Central memory CD8-positive, alpha-beta T cell (primary cell): ENCODE data around the gene TSPYL2.

ENCODE experiments used
- ATAC-seq: fragments of 150-1000 bp; cut with Tn5 transposase; replicated peaks from 2 replicates; pipeline ENCODE4 v1.10.0; 2022; ENCODE audit warnings: mild to moderate bottlenecking, moderate FRiP score, moderate number of reproducible peaks; ENCODE audit not compliant: poor library complexity, severe bottlenecking; ENCODE audit errors: extremely low read depth
- DNase-seq, 2 donors: peaks; one replicate each; pipeline ENCODE4 v3.0.0; 2021; ENCODE audit warnings: low spot score in 2 of 2
- H3K27ac Mint-ChIP-seq: one replicate; pipeline ENCODE4 v1.8.0; 2022; ENCODE audit warnings: low read depth, mild to moderate bottlenecking, moderate library complexity, mixed read lengths
- H3K27me3 Mint-ChIP-seq: one replicate; pipeline ENCODE4 v1.8.0; 2022; ENCODE audit warnings: mixed read lengths
- H3K36me3 Mint-ChIP-seq: one replicate; pipeline ENCODE4 v1.8.0; 2022; ENCODE audit warnings: mild to moderate bottlenecking, moderate library complexity, mixed read lengths; ENCODE audit not compliant: insufficient read depth
- H3K4me1 Mint-ChIP-seq: one replicate; pipeline ENCODE4 v1.8.0; 2022; ENCODE audit warnings: mixed read lengths
- H3K4me3 Mint-ChIP-seq: one replicate; pipeline ENCODE4 v1.8.0; 2022; ENCODE audit warnings: mild to moderate bottlenecking, moderate library complexity, mixed read lengths
- H3K9me3 Mint-ChIP-seq: one replicate; pipeline ENCODE4 v1.8.0; 2022; ENCODE audit warnings: mixed read lengths

Gene TSPYL2

DNA sequence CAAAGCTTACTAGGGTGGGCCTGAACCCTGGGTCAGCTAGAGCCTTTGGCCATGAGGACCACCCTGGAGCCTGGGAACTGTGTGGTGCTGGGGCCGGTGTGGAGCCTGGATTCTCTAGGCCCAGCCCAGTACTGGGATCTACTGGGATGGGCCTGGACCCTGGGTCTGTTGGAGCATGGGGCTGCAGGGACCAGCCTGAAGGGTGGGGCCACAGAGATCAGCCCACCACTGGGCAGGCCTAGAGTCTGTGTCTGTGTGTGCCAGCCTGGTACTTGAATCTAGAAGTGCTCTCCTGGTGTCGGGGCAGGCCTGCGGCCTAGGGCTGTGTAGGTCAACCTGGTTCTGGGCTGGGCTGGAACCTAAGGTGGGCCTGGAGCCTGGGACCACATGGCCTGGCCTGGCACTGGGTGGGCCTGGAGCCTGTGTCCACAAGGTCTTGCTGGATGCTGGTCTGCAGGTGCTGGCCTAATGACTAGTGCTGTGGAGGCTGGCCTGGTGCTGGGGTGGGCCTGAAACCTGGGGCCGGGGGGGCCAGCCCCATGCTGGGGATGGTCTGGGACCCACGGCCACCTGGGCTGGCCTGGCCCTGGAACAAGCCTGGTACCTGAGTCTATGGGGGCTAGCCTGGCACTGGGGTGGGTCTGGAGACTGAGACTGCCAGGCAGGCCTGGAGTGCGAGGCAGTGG lies 32.8 kb downstream of the TSPYL2 start:
- H3K27ac Mint-ChIP-seq, result no peak overlapping the region
- H3K4me1 Mint-ChIP-seq, result peaks cover 12% of the 10 kb centered on the region
- ATAC-seq (no peak), DNase-seq (no peak)
- no peaks in the 10 kb centered on the region for H3K9me3 Mint-ChIP-seq
- H3K4me3 Mint-ChIP-seq, result no peak overlapping the region
- no peaks in the 10 kb centered on the region for H3K27me3 Mint-ChIP-seq
- peaks cover 7% of the 10 kb centered on the region for H3K36me3 Mint-ChIP-seq

DNA sequence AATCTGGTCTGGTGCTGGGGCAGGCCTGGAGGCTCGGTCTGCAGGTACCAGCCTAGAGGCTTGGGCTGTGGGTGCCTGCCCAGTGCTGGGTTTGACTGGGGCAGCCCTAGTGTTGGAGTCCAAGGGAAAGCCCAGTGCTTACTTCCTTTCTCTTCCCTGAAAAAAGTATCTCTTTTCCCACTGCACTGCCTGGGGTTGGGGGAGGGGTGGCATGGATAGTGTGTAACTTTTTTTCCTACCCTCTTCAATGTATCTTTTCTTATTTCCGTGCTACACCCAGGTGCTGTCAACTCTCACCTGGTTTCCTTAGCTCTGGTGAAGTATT lies 33.3 kb downstream of the TSPYL2 start:
- peaks cover 6% of the 10 kb centered on the region for H3K36me3 Mint-ChIP-seq
- H3K4me1 Mint-ChIP-seq, result peaks cover 12% of the 10 kb centered on the region
- no peaks in the 10 kb centered on the region for H3K9me3 Mint-ChIP-seq
- ATAC-seq, result no peak
- H3K4me3 Mint-ChIP-seq, result no peak overlapping the region
- H3K27me3 Mint-ChIP-seq, result no peaks in the 10 kb centered on the region
- no peak overlapping the region for H3K27ac Mint-ChIP-seq
- DNase-seq, result no peak

DNA sequence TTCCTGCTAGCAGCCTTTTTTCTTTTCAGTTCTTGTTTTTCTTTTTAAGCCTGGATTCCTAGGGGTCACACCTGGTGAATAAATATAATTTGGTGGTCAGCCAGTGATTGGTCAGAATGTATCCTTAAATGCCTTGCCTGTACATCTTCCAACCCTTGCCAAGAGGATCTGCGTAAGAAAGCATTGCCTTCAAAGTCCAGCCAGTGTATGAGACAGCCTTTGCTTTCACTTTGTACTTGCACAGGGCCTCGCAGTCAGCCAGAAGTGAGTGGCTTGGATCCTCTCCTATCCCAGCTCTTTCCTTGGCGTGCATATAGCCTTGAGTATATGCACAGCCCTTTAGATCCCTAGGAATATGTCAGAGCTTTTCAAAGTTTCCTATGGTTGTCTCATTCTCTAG lies 33.9 kb downstream of the TSPYL2 start:
- no peaks in the 10 kb centered on the region for H3K9me3 Mint-ChIP-seq
- peaks cover 12% of the 10 kb centered on the region for H3K4me1 Mint-ChIP-seq
- no peak for ATAC-seq
- H3K36me3 Mint-ChIP-seq, result peaks cover 6% of the 10 kb centered on the region
- no peak for DNase-seq
- no peak overlapping the region for H3K4me3 Mint-ChIP-seq
- no peaks in the 10 kb centered on the region for H3K27me3 Mint-ChIP-seq
- H3K27ac Mint-ChIP-seq, result no peak overlapping the region

DNA sequence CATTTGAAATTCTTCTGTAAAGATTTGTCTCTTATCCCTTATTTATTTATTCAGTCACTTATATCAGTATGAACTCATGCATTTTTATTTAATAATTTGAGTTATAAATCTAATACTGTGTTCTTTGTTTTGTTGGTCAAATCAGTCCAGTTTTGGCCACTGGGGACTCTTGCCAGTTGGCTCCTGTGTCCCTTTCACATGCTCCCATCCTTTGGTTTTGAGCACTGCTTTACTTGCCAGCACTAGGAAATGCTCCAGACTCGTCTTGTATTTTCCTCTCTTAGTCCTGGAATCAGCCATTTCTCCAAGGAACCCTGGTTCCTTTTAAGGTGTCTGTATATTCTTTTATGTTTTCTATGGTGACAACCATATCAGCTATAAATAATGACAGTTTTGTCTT lies 39.8 kb downstream of the TSPYL2 start:
- DNase-seq, result no peak
- H3K27me3 Mint-ChIP-seq, result no peaks in the 10 kb centered on the region
- no peak overlapping the region for H3K27ac Mint-ChIP-seq

DNA sequence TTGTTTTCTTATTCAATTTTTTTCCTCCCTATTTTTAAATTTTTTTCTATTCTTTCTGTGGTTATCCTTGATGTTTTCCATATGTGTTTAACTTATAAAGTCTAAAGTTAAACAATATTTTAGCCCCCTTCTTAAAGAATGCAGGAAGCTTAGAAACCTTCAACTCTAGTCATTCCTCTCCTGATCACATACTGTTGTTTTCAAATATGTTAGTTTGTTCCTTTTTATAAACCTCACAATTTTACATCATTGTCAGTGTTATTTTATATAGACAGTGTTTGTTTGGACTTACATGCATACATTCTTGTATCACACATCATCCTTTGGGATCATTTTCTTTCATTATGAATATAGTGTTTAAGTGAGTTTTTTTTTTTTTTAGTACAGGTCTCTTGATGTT lies 43.3 kb downstream of the TSPYL2 start:
- no peak for ATAC-seq
- peaks cover 5% of the 10 kb centered on the region for H3K9me3 Mint-ChIP-seq
- H3K4me1 Mint-ChIP-seq, result peaks cover 30% of the 10 kb centered on the region
- H3K36me3 Mint-ChIP-seq, result peaks cover 4% of the 10 kb centered on the region
- H3K27ac Mint-ChIP-seq, result peak overlapping the region; percentile 85
- no peaks in the 10 kb centered on the region for H3K27me3 Mint-ChIP-seq
- no peak for DNase-seq
- H3K4me3 Mint-ChIP-seq, result no peak overlapping the region

More for the DNA sequence above, 39.8 kb downstream of the TSPYL2 start:
- Mint-ChIP-seq H3K4me3 (no peak overlapping the region), H3K36me3 (peaks cover 2% of the 10 kb centered on the region), H3K9me3 (peaks cover 4% of the 10 kb centered on the region), H3K4me1 (peaks cover 28% of the 10 kb centered on the region)
- ATAC-seq, result no peak

DNA sequence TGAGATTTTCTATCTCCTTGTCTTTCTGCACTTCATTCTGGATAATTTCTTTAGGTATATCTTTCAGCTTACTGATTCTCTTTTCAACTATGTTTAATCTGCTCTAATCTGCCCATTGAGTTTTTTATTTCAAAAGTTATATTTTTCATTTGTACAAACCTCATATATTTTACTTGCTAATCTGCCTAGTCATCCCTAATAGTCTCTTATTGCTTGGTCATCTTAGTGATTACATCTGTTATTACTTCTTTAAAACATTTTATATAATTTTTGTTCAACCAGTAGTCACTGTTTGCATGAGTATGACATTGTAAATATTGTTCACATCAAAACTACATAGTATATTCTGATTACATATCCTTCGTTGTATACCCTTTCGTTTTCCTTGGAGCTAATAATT lies 44.2 kb downstream of the TSPYL2 start:
- no peak for ATAC-seq
- peaks cover 5% of the 10 kb centered on the region for H3K36me3 Mint-ChIP-seq
- peaks cover 30% of the 10 kb centered on the region for H3K4me1 Mint-ChIP-seq
- peaks cover 5% of the 10 kb centered on the region for H3K9me3 Mint-ChIP-seq
- no peak overlapping the region for H3K27ac Mint-ChIP-seq
- no peaks in the 10 kb centered on the region for H3K27me3 Mint-ChIP-seq
- no peak for DNase-seq
- no peak overlapping the region for H3K4me3 Mint-ChIP-seq

DNA sequence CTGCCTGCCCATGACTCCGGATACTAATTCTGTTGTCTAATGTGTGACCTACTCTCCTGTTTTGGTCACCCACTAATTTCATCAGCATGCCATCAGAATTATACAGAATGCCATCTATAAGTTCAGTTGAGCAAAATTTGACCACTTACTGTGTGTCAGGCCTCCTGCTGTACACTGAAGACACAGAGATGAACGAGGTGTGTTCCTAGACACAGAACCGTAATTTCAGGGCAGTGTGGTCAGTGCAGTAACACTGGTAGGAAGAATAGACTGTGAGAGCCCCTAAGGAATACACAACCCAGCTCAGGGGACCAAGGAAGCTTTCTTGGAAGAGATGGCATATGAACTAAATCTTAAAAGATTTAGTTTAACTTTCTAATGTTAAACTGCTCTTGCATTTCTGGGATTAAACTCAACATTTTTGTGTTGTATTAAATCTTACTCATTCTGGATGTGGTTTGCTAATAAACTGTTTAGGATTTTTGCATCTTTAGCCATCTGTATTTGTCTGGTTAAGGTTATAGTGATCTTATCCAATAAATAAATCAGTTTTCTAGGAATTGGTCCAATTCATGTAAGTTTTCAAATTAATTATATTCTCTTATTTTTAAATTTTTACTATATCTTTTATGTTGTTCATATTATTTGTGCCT lies 46.1 kb downstream of the TSPYL2 start:
- no peaks in the 10 kb centered on the region for H3K27me3 Mint-ChIP-seq
- ATAC-seq (no peak), DNase-seq (no peak)
- H3K4me3 Mint-ChIP-seq, result no peak overlapping the region
- peaks cover 30% of the 10 kb centered on the region for H3K4me1 Mint-ChIP-seq
- peaks cover 8% of the 10 kb centered on the region for H3K36me3 Mint-ChIP-seq
- H3K27ac Mint-ChIP-seq, result no peak overlapping the region
- peaks cover 5% of the 10 kb centered on the region for H3K9me3 Mint-ChIP-seq

DNA sequence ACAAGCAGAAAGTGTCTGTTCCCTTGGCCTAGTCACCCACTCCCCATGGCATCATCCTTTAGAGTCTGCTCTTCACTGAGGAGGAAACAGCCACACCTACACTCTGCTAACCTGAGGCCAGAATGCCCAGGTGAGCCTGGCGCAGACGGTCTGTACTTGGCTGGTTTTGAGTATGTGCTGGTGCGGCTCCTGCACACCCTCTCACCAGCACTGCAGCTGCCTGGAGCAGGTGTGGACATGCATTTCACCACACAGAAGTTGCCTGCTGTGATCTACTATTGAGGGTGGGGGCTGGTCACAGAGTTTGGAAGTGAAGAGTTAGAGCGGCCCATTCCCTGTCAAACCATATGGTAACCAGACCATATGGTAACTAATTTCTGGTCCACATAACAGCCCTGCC lies 51.2 kb downstream of the TSPYL2 start:
- no peak overlapping the region for H3K27ac Mint-ChIP-seq
- no peaks in the 10 kb centered on the region for H3K4me1 Mint-ChIP-seq
- peaks cover 5% of the 10 kb centered on the region for H3K36me3 Mint-ChIP-seq
- DNase-seq (no peak), ATAC-seq (no peak)
- no peak overlapping the region for H3K4me3 Mint-ChIP-seq
- H3K9me3 Mint-ChIP-seq, result no peaks in the 10 kb centered on the region
- no peaks in the 10 kb centered on the region for H3K27me3 Mint-ChIP-seq

DNA sequence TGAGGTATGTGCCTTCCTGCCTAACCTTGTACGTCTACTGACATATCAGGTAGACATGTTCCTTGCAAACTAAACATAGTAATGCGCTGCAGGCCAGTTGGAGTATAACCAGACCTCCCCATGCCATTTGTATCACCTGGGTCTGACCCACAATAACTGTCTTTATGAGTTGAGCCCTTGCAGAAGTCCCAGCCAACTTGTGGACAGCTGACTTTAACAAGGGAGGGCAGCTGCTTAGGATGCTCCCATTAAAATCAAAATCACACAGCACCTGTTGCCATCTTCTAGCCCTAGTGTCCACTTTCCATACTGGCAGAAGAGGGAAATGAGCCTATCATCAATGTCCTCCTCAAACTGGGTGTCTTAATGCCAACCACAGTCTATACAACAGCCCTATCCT lies 53.4 kb downstream of the TSPYL2 start:
- Mint-ChIP-seq H3K4me1 (no peaks in the 10 kb centered on the region), H3K4me3 (no peak overlapping the region), H3K27ac (no peak overlapping the region), H3K27me3 (no peaks in the 10 kb centered on the region), H3K36me3 (peaks cover 8% of the 10 kb centered on the region), H3K9me3 (no peaks in the 10 kb centered on the region)
- DNase-seq (no peak), ATAC-seq (no peak)
